Fibroblast of upper back skin (primary cell): ENCODE data around the gene ZNF674.
A peak's percentile ranks its signal among the peaks of the same experiment; 100 is the strongest.
"Not testable (repeated sequence)": the region's sequence is repeated elsewhere in the genome, so short reads cannot be mapped to it uniquely, and the experiment has no call there.

ENCODE experiments used
- DNase-seq: peaks from one replicate; pipeline ENCODE4 v3.0.0-alpha.2; 2013

ZNF674 gene

GRCh38 chrX:46567388-46567787 is 22.2 kb upstream of the ZNF674 start:
- DNase-seq: no peak

- DNase-seq: no peak
Observed at GRCh38 chrX:46561824-46562657, 16.8 kb upstream of the ZNF674 start.

GRCh38 chrX:46559062-46559461 is 13.8 kb upstream of the ZNF674 start:
- DNase-seq: no peak

GRCh38 chrX:46554942-46555341 is 9.7 kb upstream of the ZNF674 start:
- no peak for DNase-seq

- DNase-seq: no peak
Observed at GRCh38 chrX:46553935-46554334, 8.7 kb upstream of the ZNF674 start.

- DNase-seq: peak; percentile 62
Observed at GRCh38 chrX:46551494-46552128, 6.4 kb upstream of the ZNF674 start.

GRCh38 chrX:46549914-46550313 is 4.7 kb upstream of the ZNF674 start:
- no peak for DNase-seq

- DNase-seq: peak; percentile 83
Observed at GRCh38 chrX:46547857-46548256, 2.6 kb upstream of the ZNF674 start.

- DNase-seq: not testable (repeated sequence)
Observed at GRCh38 chrX:46544527-46544926, 694 bp downstream of the ZNF674 start.

GRCh38 chrX:46543441-46543840 is 1.8 kb downstream of the ZNF674 start:
- no peak for DNase-seq

- DNase-seq: no peak
Observed at GRCh38 chrX:46531442-46531841, 13.8 kb downstream of the ZNF674 start.

- not testable (repeated sequence) for DNase-seq
Observed at GRCh38 chrX:46530404-46530908, 14.8 kb downstream of the ZNF674 start.

- DNase-seq: not testable (repeated sequence)
Observed at GRCh38 chrX:46529740-46530403, 15.3 kb downstream of the ZNF674 start.

GRCh38 chrX:46528640-46529039 is 16.6 kb downstream of the ZNF674 start:
- not testable (repeated sequence) for DNase-seq

GRCh38 chrX:46506076-46506475 is 39.1 kb downstream of the ZNF674 start:
- no peak for DNase-seq

GRCh38 chrX:46502848-46503247 is 42.4 kb downstream of the ZNF674 start:
- DNase-seq: no peak

GRCh38 chrX:46500054-46500453 is 45.2 kb downstream of the ZNF674 start:
- DNase-seq: no peak

GRCh38 chrX:46488712-46489111 is 56.5 kb downstream of the ZNF674 start:
- DNase-seq: no peak

- no peak for DNase-seq
Observed at GRCh38 chrX:46485897-46486296, 59.3 kb downstream of the ZNF674 start.

GRCh38 chrX:46478634-46479033 is 66.6 kb downstream of the ZNF674 start:
- not testable (repeated sequence) for DNase-seq

GRCh38 chrX:46477435-46477834 is 67.8 kb downstream of the ZNF674 start:
- peak; percentile 1 for DNase-seq

- DNase-seq: no peak
Observed at GRCh38 chrX:46465203-46465602, 80.0 kb downstream of the ZNF674 start.

- no peak for DNase-seq
Observed at GRCh38 chrX:46463682-46464081, 81.5 kb downstream of the ZNF674 start.
